OCI-LY1 (cell line): ENCODE data around the gene SLC25A13.

Experiments
- H2AFZ ChIP-seq: fragments of 200-600 bp; sonication (generic), shearing (Covaris generic); 2 replicates; pipeline ENCODE4 v1.6.0; 2014; ENCODE audit warnings: antibody characterized with exemption, mild to moderate bottlenecking, low read length
- H3F3A ChIP-seq: fragments of 200-600 bp; sonication (generic), shearing (Covaris generic); 2 replicates; pipeline ENCODE4 v1.6.0; 2014; ENCODE audit warnings: mild to moderate bottlenecking, antibody characterized with exemption, low read length, moderate library complexity; ENCODE audit not compliant: insufficient read depth
- H3K27ac ChIP-seq: fragments of 200-600 bp; sonication (generic); 2 replicates; pipeline ENCODE4 v1.5.1; 2014; ENCODE audit warnings: low read length, mixed run types, mild to moderate bottlenecking, low read depth; ENCODE audit not compliant: poor library complexity, severe bottlenecking
- H3K27me3 ChIP-seq: fragments of 200-600 bp; sonication (generic); 2 replicates; pipeline ENCODE4 v1.6.0; 2014; ENCODE audit warnings: antibody characterized with exemption, mild to moderate bottlenecking, low read length, moderate library complexity; ENCODE audit not compliant: insufficient read depth
- H3K36me3 ChIP-seq: fragments of 200-600 bp; sonication (generic); 2 replicates; pipeline ENCODE4 v1.6.1; 2014; ENCODE audit warnings: mild to moderate bottlenecking, antibody characterized with exemption, low read length, moderate library complexity, mixed read lengths; ENCODE audit not compliant: insufficient read depth
- H3K4me1 ChIP-seq: fragments of 200-600 bp; sonication (generic); 2 replicates; pipeline ENCODE4 v1.5.1; 2014; ENCODE audit warnings: mild to moderate bottlenecking, low read length, moderate library complexity; ENCODE audit not compliant: insufficient read depth, severe bottlenecking
- H3K4me2 ChIP-seq: fragments of 200-600 bp; sonication (generic), shearing (Covaris generic); 2 replicates; pipeline ENCODE4 v1.6.1; 2014; ENCODE audit warnings: low read length
- H3K4me3 ChIP-seq: fragments of 200-600 bp; sonication (generic); 2 replicates; pipeline ENCODE4 v1.5.1; 2014; ENCODE audit warnings: low read length, low read depth, mild to moderate bottlenecking, mixed read lengths; ENCODE audit not compliant: poor library complexity, severe bottlenecking
- H3K79me2 ChIP-seq: fragments of 200-600 bp; shearing (Covaris generic); 2 replicates; pipeline ENCODE4 v1.6.1; 2016; ENCODE audit warnings: mixed run types, low read length, mixed read lengths; ENCODE audit not compliant: insufficient read depth
- H3K9ac ChIP-seq: fragments of 200-600 bp; sonication (generic), shearing (Covaris generic); 2 replicates; pipeline ENCODE4 v1.6.1; 2014; ENCODE audit warnings: mild to moderate bottlenecking, low read length, mixed read lengths
- H3K9me2 ChIP-seq: fragments of 200-600 bp; sonication (generic), shearing (Covaris generic); 2 replicates; pipeline ENCODE4 v1.6.1; 2014; ENCODE audit warnings: low read depth, mild to moderate bottlenecking, low read length, mixed read lengths
- H3K9me3 ChIP-seq: fragments of 200-600 bp; shearing (Covaris generic); 2 replicates; pipeline ENCODE4 v1.6.1; 2014; ENCODE audit warnings: low read length, mixed read lengths
- H4K20me1 ChIP-seq: fragments of 200-600 bp; sonication (generic), shearing (Covaris generic); 2 replicates; pipeline ENCODE4 v1.6.0; 2016; ENCODE audit warnings: mild to moderate bottlenecking, low read length; ENCODE audit not compliant: insufficient read depth
- EZH2 ChIP-seq: fragments of 200-600 bp; sonication (generic), shearing (Covaris generic); IDR thresholded peaks from 2 replicates; pipeline ENCODE4 v1.8.0; 2017; ENCODE audit warnings: borderline replicate concordance, mixed run types, mild to moderate bottlenecking, antibody characterized with exemption, low read length, moderate library complexity, mixed read lengths
- TF ChIP-seq, protein P1 (sequence below): fragments of 200-600 bp; sonication (generic), shearing (Covaris generic); IDR thresholded peaks from 2 replicates; pipeline ENCODE4 v1.5.1; 2017; ENCODE audit warnings: mild to moderate bottlenecking, antibody characterized with exemption, low read length, moderate library complexity, mixed read lengths

Gene SLC25A13

GRCh38 chr7:96219378-96220130, 102.3 kb downstream of the SLC25A13 start:
- Histone ChIP-seq H3K27ac (no peak overlapping the region), H4K20me1 (no peaks in the 10 kb centered on the region), H3K9me3 (no peaks in the 10 kb centered on the region), H3K36me3 (no peaks in the 10 kb centered on the region), H3K4me2 (no peak overlapping the region), H3F3A (no peaks in the 10 kb centered on the region), H3K9ac (no peak overlapping the region), H3K9me2 (no peaks in the 10 kb centered on the region), H3K4me1 (no peaks in the 10 kb centered on the region), H3K4me3 (no peak overlapping the region), H2AFZ (no peak overlapping the region), H3K27me3 (no peaks in the 10 kb centered on the region), H3K79me2 (no peaks in the 10 kb centered on the region)
- no peak for TF ChIP-seq EZH2
- TF ChIP-seq, protein P1, sequence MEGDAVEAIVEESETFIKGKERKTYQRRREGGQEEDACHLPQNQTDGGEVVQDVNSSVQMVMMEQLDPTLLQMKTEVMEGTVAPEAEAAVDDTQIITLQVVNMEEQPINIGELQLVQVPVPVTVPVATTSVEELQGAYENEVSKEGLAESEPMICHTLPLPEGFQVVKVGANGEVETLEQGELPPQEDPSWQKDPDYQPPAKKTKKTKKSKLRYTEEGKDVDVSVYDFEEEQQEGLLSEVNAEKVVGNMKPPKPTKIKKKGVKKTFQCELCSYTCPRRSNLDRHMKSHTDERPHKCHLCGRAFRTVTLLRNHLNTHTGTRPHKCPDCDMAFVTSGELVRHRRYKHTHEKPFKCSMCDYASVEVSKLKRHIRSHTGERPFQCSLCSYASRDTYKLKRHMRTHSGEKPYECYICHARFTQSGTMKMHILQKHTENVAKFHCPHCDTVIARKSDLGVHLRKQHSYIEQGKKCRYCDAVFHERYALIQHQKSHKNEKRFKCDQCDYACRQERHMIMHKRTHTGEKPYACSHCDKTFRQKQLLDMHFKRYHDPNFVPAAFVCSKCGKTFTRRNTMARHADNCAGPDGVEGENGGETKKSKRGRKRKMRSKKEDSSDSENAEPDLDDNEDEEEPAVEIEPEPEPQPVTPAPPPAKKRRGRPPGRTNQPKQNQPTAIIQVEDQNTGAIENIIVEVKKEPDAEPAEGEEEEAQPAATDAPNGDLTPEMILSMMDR: no peak

DNA sequence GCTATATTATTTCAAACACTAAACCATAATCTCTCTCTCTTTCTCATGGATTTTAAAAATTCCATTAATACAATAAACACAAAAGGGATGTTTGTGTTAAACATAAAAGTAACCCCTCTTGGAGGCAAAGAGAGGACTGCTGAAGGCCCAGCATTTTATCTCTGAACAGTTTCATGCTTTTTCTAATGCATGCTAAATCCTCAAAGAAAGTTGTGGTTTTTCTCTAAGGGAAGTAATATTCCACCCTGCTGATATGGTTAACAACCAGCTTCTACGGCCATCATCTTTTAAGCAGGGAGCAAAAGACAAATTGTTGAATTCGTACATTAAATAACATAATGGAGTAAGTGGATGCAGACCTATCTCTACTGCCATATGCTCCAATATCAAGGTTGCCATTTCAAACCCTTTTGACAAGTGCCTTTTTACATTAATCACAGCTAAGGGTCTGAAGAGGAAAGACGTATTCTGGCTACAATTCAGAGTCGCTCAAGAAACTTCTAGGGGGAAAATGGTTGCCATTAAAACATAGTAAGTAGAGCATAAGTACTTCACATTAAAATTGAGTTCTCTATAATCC, 103.1 kb downstream of the SLC25A13 start:
- Histone ChIP-seq H3K9ac (no peak overlapping the region), H3K4me1 (no peaks in the 10 kb centered on the region), H2AFZ (no peak overlapping the region), H3F3A (no peaks in the 10 kb centered on the region), H3K4me3 (no peak overlapping the region), H3K9me2 (no peaks in the 10 kb centered on the region), H3K79me2 (no peaks in the 10 kb centered on the region), H3K9me3 (no peaks in the 10 kb centered on the region), H3K4me2 (no peak overlapping the region), H3K27me3 (no peaks in the 10 kb centered on the region), H3K36me3 (no peaks in the 10 kb centered on the region), H4K20me1 (no peaks in the 10 kb centered on the region), H3K27ac (no peak overlapping the region)
- TF ChIP-seq, protein P1: no peak
- no peak for TF ChIP-seq EZH2

DNA sequence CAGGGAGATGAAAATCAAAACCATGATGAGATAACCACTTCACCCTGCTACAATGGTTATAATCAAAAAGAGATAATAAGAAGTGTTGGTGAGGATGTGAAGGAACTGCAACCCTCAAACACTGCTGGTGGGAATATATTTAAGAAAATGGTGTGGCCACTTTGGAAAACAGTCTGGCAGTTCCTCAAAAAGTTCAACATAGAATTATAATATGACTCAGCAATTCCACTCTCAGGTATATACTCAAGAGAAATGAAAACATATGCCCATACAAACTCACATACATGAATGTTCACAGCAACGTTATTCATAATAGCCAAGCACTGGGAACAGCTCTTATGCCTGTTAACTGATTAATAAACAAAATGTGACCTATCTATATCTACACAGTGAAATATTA, 104.8 kb downstream of the SLC25A13 start:
- Histone ChIP-seq H4K20me1 (no peaks in the 10 kb centered on the region), H3K9me3 (no peaks in the 10 kb centered on the region), H3F3A (no peaks in the 10 kb centered on the region), H2AFZ (no peak overlapping the region), H3K36me3 (no peaks in the 10 kb centered on the region), H3K4me2 (no peak overlapping the region), H3K27ac (no peak overlapping the region), H3K4me3 (no peak overlapping the region), H3K9me2 (no peaks in the 10 kb centered on the region), H3K4me1 (no peaks in the 10 kb centered on the region), H3K27me3 (no peaks in the 10 kb centered on the region), H3K9ac (no peak overlapping the region), H3K79me2 (no peaks in the 10 kb centered on the region)
- TF ChIP-seq, protein P1: no peak
- TF ChIP-seq EZH2: no peak
